Measurements from ENCODE around the gene RAD18. TPM values are rescaled to one million over a fixed set of nuclear protein-coding genes. Genes with fewer than 3 reads are reported as not detected.

RAD18 gene
- total and polyA plus RNA-seq, 10 donors = 1.6 to 20.7 (median 12.4) TPM

GRCh38 chr3:8942746-8943488 lies 20.4 kb downstream of the RAD18 start:
- intact Hi-C loops (cut with DNase I; ENCODE audit: low total_unique reads) = no loop called here
- TF ChIP-seq POLR2AphosphoS5 (IDR thresholded peaks at IDR 0.05) = no peak
- TF ChIP-seq CTCF (IDR thresholded peaks at IDR 0.05 in 8 of 11, conservative IDR thresholded peaks at IDR 0.05 in 3 of 11) = no peak
- TF ChIP-seq POLR2A (IDR thresholded peaks at IDR 0.05) = no peak
- Histone ChIP-seq H3K4me1 (no peaks in the 10 kb centered on the region), H3K4me3 (no peak overlapping the region), H3K36me3 (peaks cover 0 to 95% (median 29%) of the 10 kb centered on the region in 6 donors), H3K27ac (no peak overlapping the region), H3K27me3 (replicated peaks in 1 of 7) (no peaks in the 10 kb centered on the region), H3K9me3 (peaks cover 6 to 26% (median 18%) of the 10 kb centered on the region in 8 donors)
- 92 to 99% (median 95%) methylated on average over 4 of the region's 4 CpGs for WGBS, 5 donors
- no peak for DNase-seq

- Histone ChIP-seq H3K27me3 (replicated peaks in 1 of 7) (no peaks in the 10 kb centered on the region), H3K27ac (no peak overlapping the region), H3K4me1 (no peaks in the 10 kb centered on the region), H3K4me3 (no peak overlapping the region), H3K36me3 (peaks cover 0 to 94% (median 32%) of the 10 kb centered on the region in 6 donors), H3K9me3 (peaks cover 6 to 26% (median 18%) of the 10 kb centered on the region in 8 donors)
- DNase-seq = no peak
- WGBS, 5 donors = 93 to 98% (median 95%) methylated on average over 4 of the region's 4 CpGs
- intact Hi-C loops (cut with DNase I; ENCODE audit: low total_unique reads) = no loop called here
- TF ChIP-seq CTCF (IDR thresholded peaks at IDR 0.05 in 8 of 11, conservative IDR thresholded peaks at IDR 0.05 in 3 of 11) (no peak), POLR2A (IDR thresholded peaks at IDR 0.05) (no peak), POLR2AphosphoS5 (IDR thresholded peaks at IDR 0.05) (no peak)
Measured at GRCh38 chr3:8942115-8942514, 21.2 kb downstream of the RAD18 start.

GRCh38 chr3:8938021-8938420 lies 25.3 kb downstream of the RAD18 start:
- TF ChIP-seq POLR2A (IDR thresholded peaks at IDR 0.05) = no peak
- TF ChIP-seq POLR2AphosphoS5 (IDR thresholded peaks at IDR 0.05) = no peak
- TF ChIP-seq CTCF (IDR thresholded peaks at IDR 0.05 in 8 of 11, conservative IDR thresholded peaks at IDR 0.05 in 3 of 11) = no peak
- intact Hi-C loops (cut with DNase I; ENCODE audit: low total_unique reads) = no loop called here
- Histone ChIP-seq H3K27me3 (replicated peaks in 1 of 7) (no peaks in the 10 kb centered on the region), H3K27ac (no peak overlapping the region), H3K9me3 (peaks cover 0 to 9% (median 5%) of the 10 kb centered on the region in 8 donors), H3K36me3 (peaks cover 0 to 73% (median 23%) of the 10 kb centered on the region in 6 donors), H3K4me1 (no peaks in the 10 kb centered on the region), H3K4me3 (no peak overlapping the region)
- 77 to 89% (median 81%) methylated on average over 1 of the region's 1 CpG for WGBS, 5 donors
- DNase-seq = no peak

All from spleen (tissue), 11 donors.